ENCODE results near the gene NOL3. TPM values are rescaled to one million over a fixed set of nuclear protein-coding genes. Genes with fewer than 3 reads are reported as not detected.
A peak's percentile ranks its signal among the peaks of the same experiment; 100 is the strongest.

NOL3 gene
- total and polyA plus RNA-seq, 9 of the 15 experiments (the other 6 are each of a cell fraction or from before 2014, with no cell fraction given): 0.45 to 14.0 (median 5.4) TPM

DNA sequence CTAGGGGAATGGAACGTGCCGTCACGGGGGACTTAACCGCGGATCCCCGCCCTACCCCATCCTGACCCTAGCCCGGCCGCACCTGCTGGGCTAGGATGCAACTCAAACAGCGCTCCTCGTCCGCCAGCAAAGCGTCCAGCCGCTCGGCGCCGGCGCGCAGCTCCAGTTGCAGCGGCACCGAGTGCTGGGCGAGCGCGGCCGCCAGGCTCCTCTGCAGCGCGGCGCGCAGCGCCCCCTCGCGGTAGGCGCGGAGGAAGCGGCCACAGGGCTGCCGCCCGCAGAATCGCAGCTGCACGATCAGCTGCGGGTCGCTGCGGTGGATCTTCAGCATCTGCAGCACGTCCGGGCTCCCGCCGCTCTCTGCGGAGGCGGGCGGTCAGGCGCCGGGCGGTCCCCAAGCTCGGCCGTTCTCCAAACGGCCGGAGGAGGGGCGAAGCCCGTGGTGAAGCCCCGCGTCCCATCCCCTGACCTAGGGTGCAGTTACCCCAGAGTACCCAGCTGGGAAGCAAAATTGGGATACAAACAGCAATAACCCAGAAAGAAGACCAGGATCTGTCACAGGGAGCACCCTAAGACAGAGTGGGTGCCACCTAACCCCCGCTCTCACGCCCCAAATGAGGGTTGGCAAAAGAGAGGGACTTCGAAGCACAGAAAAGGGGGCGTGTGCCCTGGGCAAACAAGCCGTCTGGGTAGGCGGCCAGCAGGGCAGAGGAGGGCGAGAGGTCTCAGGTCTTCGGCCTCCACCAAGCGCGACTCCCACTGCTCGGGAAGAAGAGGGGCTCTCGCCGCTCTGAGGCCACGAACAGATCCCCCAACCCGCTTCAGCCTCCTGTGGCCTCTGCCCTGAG, 14.8 kb upstream of the NOL3 start (continued):
- TF ChIP-seq SMARCA5 (IDR thresholded peaks at IDR 0.05): no peak
- TF ChIP-seq, protein P1, sequence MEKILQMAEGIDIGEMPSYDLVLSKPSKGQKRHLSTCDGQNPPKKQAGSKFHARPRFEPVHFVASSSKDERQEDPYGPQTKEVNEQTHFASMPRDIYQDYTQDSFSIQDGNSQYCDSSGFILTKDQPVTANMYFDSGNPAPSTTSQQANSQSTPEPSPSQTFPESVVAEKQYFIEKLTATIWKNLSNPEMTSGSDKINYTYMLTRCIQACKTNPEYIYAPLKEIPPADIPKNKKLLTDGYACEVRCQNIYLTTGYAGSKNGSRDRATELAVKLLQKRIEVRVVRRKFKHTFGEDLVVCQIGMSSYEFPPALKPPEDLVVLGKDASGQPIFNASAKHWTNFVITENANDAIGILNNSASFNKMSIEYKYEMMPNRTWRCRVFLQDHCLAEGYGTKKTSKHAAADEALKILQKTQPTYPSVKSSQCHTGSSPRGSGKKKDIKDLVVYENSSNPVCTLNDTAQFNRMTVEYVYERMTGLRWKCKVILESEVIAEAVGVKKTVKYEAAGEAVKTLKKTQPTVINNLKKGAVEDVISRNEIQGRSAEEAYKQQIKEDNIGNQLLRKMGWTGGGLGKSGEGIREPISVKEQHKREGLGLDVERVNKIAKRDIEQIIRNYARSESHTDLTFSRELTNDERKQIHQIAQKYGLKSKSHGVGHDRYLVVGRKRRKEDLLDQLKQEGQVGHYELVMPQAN (IDR thresholded peaks at IDR 0.05; ENCODE audit: borderline replicate concordance): no peak
- TF ChIP-seq DNMT1 (IDR thresholded peaks at IDR 0.05): no peak
- peak in 1 of 2 experiments; percentile 50; a peak in 2 of 4 replicates for TF ChIP-seq SIN3A (IDR thresholded peaks at IDR 0.05; ENCODE audit: borderline replicate concordance in 2 of 2, control insufficient read depth in 1 of 2, low read depth in 2 of 2, low read length in 2 of 2)
- TF ChIP-seq, protein P2, sequence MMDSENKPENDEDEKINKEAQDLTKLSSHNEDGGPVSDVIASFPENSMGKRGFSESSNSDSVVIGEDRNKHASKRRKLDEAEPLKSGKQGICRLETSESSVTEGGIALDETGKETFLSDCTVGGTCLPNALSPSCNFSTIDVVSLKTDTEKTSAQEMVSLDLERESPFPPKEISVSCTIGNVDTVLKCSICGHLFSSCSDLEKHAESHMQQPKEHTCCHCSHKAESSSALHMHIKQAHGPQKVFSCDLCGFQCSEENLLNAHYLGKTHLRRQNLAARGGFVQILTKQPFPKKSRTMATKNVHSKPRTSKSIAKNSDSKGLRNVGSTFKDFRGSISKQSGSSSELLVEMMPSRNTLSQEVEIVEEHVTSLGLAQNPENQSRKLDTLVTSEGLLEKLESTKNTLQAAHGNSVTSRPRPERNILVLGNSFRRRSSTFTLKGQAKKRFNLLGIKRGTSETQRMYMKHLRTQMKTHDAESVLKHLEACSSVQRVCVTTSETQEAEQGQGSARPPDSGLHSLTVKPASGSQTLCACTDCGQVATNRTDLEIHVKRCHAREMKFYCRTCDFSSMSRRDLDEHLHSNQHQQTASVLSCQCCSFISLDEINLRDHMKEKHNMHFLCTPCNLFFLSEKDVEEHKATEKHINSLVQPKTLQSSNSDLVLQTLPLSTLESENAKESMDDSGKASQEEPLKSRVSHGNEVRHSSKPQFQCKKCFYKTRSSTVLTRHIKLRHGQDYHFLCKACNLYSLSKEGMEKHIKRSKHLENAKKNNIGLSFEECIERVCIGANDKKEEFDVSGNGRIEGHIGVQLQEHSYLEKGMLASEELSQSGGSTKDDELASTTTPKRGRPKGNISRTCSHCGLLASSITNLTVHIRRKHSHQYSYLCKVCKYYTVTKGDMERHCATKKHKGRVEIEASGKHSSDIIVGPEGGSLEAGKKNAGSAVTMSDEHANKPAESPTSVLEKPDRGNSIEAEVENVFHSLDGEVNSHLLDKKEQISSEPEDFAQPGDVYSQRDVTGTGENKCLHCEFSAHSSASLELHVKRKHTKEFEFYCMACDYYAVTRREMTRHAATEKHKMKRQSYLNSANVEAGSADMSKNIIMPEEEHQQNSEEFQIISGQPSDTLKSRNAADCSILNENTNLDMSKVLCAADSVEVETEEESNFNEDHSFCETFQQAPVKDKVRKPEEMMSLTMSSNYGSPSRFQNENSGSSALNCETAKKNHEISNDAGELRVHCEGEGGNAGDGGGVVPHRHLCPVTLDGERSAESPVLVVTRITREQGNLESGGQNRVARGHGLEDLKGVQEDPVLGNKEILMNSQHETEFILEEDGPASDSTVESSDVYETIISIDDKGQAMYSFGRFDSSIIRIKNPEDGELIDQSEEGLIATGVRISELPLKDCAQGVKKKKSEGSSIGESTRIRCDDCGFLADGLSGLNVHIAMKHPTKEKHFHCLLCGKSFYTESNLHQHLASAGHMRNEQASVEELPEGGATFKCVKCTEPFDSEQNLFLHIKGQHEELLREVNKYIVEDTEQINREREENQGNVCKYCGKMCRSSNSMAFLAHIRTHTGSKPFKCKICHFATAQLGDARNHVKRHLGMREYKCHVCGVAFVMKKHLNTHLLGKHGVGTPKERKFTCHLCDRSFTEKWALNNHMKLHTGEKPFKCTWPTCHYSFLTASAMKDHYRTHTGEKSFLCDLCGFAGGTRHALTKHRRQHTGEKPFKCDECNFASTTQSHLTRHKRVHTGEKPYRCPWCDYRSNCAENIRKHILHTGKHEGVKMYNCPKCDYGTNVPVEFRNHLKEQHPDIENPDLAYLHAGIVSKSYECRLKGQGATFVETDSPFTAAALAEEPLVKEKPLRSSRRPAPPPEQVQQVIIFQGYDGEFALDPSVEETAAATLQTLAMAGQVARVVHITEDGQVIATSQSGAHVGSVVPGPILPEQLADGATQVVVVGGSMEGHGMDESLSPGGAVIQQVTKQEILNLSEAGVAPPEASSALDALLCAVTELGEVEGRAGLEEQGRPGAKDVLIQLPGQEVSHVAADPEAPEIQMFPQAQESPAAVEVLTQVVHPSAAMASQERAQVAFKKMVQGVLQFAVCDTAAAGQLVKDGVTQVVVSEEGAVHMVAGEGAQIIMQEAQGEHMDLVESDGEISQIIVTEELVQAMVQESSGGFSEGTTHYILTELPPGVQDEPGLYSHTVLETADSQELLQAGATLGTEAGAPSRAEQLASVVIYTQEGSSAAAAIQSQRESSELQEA (IDR thresholded peaks at IDR 0.05; ENCODE audit: low read depth): no peak
- TF ChIP-seq ZNF76 (CRISPR knock-in tag; IDR thresholded peaks at IDR 0.05; ENCODE audit: borderline replicate concordance): no peak
- TF ChIP-seq CLOCK (CRISPR knock-in tag; IDR thresholded peaks at IDR 0.05; ENCODE audit: borderline replicate concordance): no peak
- no peak for TF ChIP-seq ZNF324 (CRISPR knock-in tag; IDR thresholded peaks at IDR 0.05)
- TF ChIP-seq, protein P3, sequence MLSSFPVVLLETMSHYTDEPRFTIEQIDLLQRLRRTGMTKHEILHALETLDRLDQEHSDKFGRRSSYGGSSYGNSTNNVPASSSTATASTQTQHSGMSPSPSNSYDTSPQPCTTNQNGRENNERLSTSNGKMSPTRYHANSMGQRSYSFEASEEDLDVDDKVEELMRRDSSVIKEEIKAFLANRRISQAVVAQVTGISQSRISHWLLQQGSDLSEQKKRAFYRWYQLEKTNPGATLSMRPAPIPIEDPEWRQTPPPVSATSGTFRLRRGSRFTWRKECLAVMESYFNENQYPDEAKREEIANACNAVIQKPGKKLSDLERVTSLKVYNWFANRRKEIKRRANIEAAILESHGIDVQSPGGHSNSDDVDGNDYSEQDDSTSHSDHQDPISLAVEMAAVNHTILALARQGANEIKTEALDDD (IDR thresholded peaks at IDR 0.05): no peak
- no peak for TF ChIP-seq ZC3H4 (CRISPR knock-in tag; IDR thresholded peaks at IDR 0.05; ENCODE audit: borderline replicate concordance)
- TF ChIP-seq CEBPB (tag; IDR thresholded peaks at IDR 0.05): no peak
